Psoas muscle (tissue), 8 donors: Measurements from ENCODE around the gene ABCE1. TPM values are rescaled to one million over a fixed set of nuclear protein-coding genes. Genes with fewer than 3 reads are reported as not detected.

Source experiments
- ATAC-seq, 4 donors: fragments of 200-7000 bp; cut with Tn5 transposase; one replicate each; pipeline ENCODE4 v1.9.1; 2020; ENCODE audit warnings: moderate library complexity in 3 of 4, mild to moderate bottlenecking in 2 of 4
- DNase-seq, 2 donors: peaks; one replicate each; pipeline ENCODE4 v3.0.0-alpha.2; 2020
- H3K27ac ChIP-seq: fragments of 200-600 bp; one replicate; pipeline ENCODE4 v1.8.0; 2022
- H3K27me3 ChIP-seq, 3 donors: fragments of 200-600 bp in 1 of 3; one replicate each; pipeline versions ENCODE4 v1.6.1 to v1.8.0; 2013 to 2022; ENCODE audit warnings: low read length in 2 of 3, mild to moderate bottlenecking in 2 of 3, moderate library complexity in 1 of 3; ENCODE audit not compliant: insufficient read depth in 3 of 3
- H3K36me3 ChIP-seq, 2 donors: fragments of 200-600 bp in 1 of 2; one replicate each; pipeline versions ENCODE4 v1.6.1 to v1.8.0; 2013 to 2022; ENCODE audit warnings: low read depth in 1 of 2, mild to moderate bottlenecking in 1 of 2, moderate library complexity in 1 of 2; ENCODE audit not compliant: insufficient read depth in 1 of 2
- H3K4me1 ChIP-seq: fragments of 200-600 bp; one replicate; pipeline ENCODE4 v1.8.0; 2022
- H3K4me3 ChIP-seq: fragments of 200-600 bp; one replicate; pipeline ENCODE4 v1.8.0; 2022; ENCODE audit warnings: mild to moderate bottlenecking
- H3K9me3 ChIP-seq: fragments of 200-600 bp; one replicate; pipeline ENCODE4 v1.8.0; 2022
- WGBS, 3 donors: extraction: QIAGEN DNeasy Blood & Tissue Kit; methylation state at CpG; one replicate each; pipeline versions ENCODE4 v1.1.6 to v1.1.7; 2013; 5-methylcytosine and 5-hydroxymethylcytosine counted together
- intact Hi-C, 2 donors: fragments of 100-400 bp; cut with DNase I; formaldehyde crosslinking; loops; one replicate each; pipeline versions ENCODE4 v1.11.0 to v1.14.2; 2022
- polyA plus RNA-seq, 3 donors: library from polyadenylated mRNA; stranded (reverse); fragments of 200-250 nt; gene quantifications; one replicate each; pipeline ENCODE4 v1.2.3, GENCODE V29; 2013
- total RNA-seq, 4 donors: library from RNA; stranded (reverse); fragmentation: NEBNext Ultra II Directional in 2 of 4; extraction: Animal tissue kit (Norgen Biotek cat#: 25700) in 2 of 4; gene quantifications; one replicate each; pipeline versions ENCODE4 v1.2.1 to v1.2.4, GENCODE V29; 2021 to 2023
- TF ChIP-seq, protein P1 (sequence below): fragments of 200-600 bp; IDR thresholded peaks from one replicate; pipeline ENCODE4 v1.8.0; 2022; ENCODE audit warnings: antibody characterized with exemption
- donor health status: healthy with polysubstance abuse.
- donor health status: DM: no; HTN: no; CAD: no; lungs with moderate emphysema.
- donor health status: Bipolar disorder and iron deficiency.
- donor health status: healthy.
- donor health status: DM: yes; HTN: yes; CAD: no.
- donor health status: DM: no; HTN: no; CAD: no.
- donor health status: DM: no; HTN: no; CAD: no.
- donor health status: DM: yes; HTN: yes; CAD: no.

The ABCE1 gene
- total and polyA plus RNA-seq, 7 donors, result 25.9 to 75.0 (median 58.8) TPM

GRCh38 chr4:145176641-145177432, 78.7 kb downstream of the ABCE1 start:
- DNase-seq (no peak), ATAC-seq (no peak)
- TF ChIP-seq, protein P1, sequence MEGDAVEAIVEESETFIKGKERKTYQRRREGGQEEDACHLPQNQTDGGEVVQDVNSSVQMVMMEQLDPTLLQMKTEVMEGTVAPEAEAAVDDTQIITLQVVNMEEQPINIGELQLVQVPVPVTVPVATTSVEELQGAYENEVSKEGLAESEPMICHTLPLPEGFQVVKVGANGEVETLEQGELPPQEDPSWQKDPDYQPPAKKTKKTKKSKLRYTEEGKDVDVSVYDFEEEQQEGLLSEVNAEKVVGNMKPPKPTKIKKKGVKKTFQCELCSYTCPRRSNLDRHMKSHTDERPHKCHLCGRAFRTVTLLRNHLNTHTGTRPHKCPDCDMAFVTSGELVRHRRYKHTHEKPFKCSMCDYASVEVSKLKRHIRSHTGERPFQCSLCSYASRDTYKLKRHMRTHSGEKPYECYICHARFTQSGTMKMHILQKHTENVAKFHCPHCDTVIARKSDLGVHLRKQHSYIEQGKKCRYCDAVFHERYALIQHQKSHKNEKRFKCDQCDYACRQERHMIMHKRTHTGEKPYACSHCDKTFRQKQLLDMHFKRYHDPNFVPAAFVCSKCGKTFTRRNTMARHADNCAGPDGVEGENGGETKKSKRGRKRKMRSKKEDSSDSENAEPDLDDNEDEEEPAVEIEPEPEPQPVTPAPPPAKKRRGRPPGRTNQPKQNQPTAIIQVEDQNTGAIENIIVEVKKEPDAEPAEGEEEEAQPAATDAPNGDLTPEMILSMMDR, result no peak
- peaks cover 46% of the 10 kb centered on the region for H3K4me1 ChIP-seq
- no peaks in the 10 kb centered on the region for H3K27me3 ChIP-seq
- intact Hi-C loops, result loop anchor here in 1 of 2 donors (10.0 kb wide), 1 partner anchor 1992 kb away; the partner anchor contains the start of gene USP38
- H3K36me3 ChIP-seq, result peaks cover 0 to 14% of the 10 kb centered on the region in 2 donors
- peak overlapping the region; percentile 83 for H3K4me3 ChIP-seq
- WGBS, 3 donors, result 20 to 27% (median 23%) methylated on average over 9 of the region's 9 CpGs
- H3K27ac ChIP-seq, result peak overlapping the region; percentile 97
- H3K9me3 ChIP-seq, result no peaks in the 10 kb centered on the region

- peaks cover 42% of the 10 kb centered on the region for H3K4me1 ChIP-seq
- no peaks in the 10 kb centered on the region for H3K27me3 ChIP-seq
- H3K9me3 ChIP-seq, result no peaks in the 10 kb centered on the region
- ATAC-seq (peak in 3 of 4 donors; percentile 33 to 43 (median 35)), DNase-seq (no peak)
- intact Hi-C loops, result loop anchor here in 1 of 2 donors (10.0 kb wide), 1 partner anchor 1993 kb away; the partner anchor contains the start of gene USP38
- WGBS, 3 donors, result 1 to 4% (median 2%) methylated on average over 4 of the region's 4 CpGs
- TF ChIP-seq, protein P1, result no peak
- peak overlapping the region; percentile 83 for H3K4me3 ChIP-seq
- peak overlapping the region; percentile 97 for H3K27ac ChIP-seq
- H3K36me3 ChIP-seq, result peaks cover 0 to 11% of the 10 kb centered on the region in 2 donors
Measured at GRCh38 chr4:145177511-145177905, 79.4 kb downstream of the ABCE1 start.

DNA sequence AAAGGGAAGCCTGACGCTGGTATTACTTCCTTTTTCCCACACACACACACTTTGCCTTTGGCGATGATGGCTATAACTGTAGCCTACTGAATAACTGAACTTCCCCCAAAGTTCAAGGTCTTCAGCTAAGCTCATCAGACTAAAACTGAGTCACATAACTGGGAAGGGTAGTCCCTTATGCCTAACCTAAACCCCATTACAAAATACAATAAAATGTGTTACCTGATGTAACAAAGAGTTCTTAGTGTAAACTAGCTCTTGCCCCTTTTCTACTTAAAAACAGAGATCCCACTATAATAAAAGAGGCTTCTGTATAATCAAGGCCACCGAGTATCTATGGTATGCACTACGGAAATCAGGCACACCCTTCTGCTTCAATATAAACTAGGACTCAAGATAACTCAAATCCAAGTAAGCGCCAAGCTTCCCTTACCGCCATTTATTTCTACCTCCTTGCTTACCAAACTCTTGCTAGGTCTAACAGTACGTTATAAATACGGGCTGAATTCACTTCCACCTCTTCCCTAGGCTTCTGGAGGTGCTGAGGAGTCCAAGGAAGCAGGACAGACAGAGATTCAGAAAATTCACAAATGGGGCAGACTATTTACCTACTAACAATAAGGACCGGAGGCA, 79.9 kb downstream of the ABCE1 start:
- peaks cover 44% of the 10 kb centered on the region for H3K4me1 ChIP-seq
- TF ChIP-seq, protein P1, result no peak

DNA sequence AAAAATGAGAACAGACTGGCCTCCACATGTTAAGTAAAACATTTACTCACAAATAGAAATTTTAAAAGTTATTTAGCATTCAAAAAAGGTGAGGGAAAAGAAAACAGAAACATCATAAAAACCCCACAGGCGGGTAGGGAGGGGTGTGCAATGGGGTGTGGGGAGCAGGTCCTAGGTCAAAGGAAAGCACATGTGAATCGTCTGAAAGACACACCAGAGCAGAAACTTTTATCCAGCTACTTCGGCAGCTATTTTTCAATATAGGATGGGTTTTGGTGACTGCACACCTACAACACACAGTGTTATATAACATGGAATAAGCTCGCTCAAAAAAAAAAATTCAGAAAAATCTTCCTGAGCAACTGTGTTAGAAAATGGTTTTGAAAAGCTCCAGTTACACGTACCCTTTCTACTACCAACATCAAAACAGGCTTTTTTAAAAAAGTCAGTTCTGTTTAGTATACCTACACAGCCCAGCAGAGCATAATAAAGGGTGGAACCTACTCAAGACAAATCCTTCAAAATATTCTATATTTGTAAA, 80.7 kb downstream of the ABCE1 start:
- H3K36me3 ChIP-seq, result peaks cover 0 to 5% of the 10 kb centered on the region in 2 donors
- no peaks in the 10 kb centered on the region for H3K27me3 ChIP-seq
- peak overlapping the region; percentile 97 for H3K27ac ChIP-seq
- DNase-seq, result no peak
- H3K4me1 ChIP-seq, result peaks cover 47% of the 10 kb centered on the region
- TF ChIP-seq, protein P1, result no peak
- no peak for ATAC-seq
- no peaks in the 10 kb centered on the region for H3K9me3 ChIP-seq
- 1 to 2% (median 2%) methylated on average over 5 of the region's 5 CpGs for WGBS, 3 donors
- peak overlapping the region; percentile 83 for H3K4me3 ChIP-seq
- intact Hi-C loops, result loop anchor here in 1 of 2 donors (10.0 kb wide), 1 partner anchor 1994 kb away; the partner anchor contains the start of gene USP38

More for the DNA sequence above, 79.9 kb downstream of the ABCE1 start:
- no peak for DNase-seq
- Histone ChIP-seq H3K9me3 (no peaks in the 10 kb centered on the region), H3K27me3 (no peaks in the 10 kb centered on the region), H3K27ac (peak overlapping the region; percentile 97), H3K36me3 (peaks cover 0 to 11% of the 10 kb centered on the region in 2 donors), H3K4me3 (peak overlapping the region; percentile 83)
- ATAC-seq, result no peak
- intact Hi-C loops, result loop anchor here in 1 of 2 donors (10.0 kb wide), 1 partner anchor 1993 kb away; the partner anchor contains the start of gene USP38
- 6 to 11% (median 9%) methylated on average over 9 of the region's 9 CpGs for WGBS, 3 donors

Other genes starting within 250 kb of the ABCE1 start
- gene ANAPC10, start 115 bp upstream of the ABCE1 start, total RNA-seq, result 10 to 100 TPM; 16.5 to 18.0 (median 17.5) TPM
- 10 to 100 TPM; 19.0 to 26.8 (median 26.7) TPM for gene ANAPC10, start 115 bp upstream of the ABCE1 start, polyA plus RNA-seq
- gene OTUD4, start 82.3 kb downstream of the ABCE1 start, total RNA-seq, result 10 to 100 TPM; 51.6 to 88.0 (median 56.5) TPM
- 10 to 100 TPM; 20.5 to 62.6 (median 22.7) TPM for gene OTUD4, start 82.3 kb downstream of the ABCE1 start, polyA plus RNA-seq